MM.1S (cell line): ENCODE data around the gene CRYBB2.

ENCODE experiments used
- DNase-seq: peaks from one replicate; pipeline ENCODE4 v3.0.0-alpha.2; 2015
- H2AFZ ChIP-seq: fragments of 300-600 bp; sonication (generic); 2 replicates; pipeline ENCODE4 v1.6.0; 2016; ENCODE audit warnings: antibody characterized with exemption, low read length
- H3F3A ChIP-seq: fragments of 300-600 bp; sonication (generic); 2 replicates; pipeline ENCODE4 v1.6.1; 2016; ENCODE audit warnings: mild to moderate bottlenecking, antibody characterized with exemption, low read length, moderate library complexity, mixed read lengths; ENCODE audit not compliant: insufficient read depth
- H3K27ac ChIP-seq: fragments of 300-600 bp; sonication (generic); 2 replicates; pipeline ENCODE4 v1.5.1; 2016; ENCODE audit warnings: mild to moderate bottlenecking, low read length
- H3K27me3 ChIP-seq: fragments of 300-600 bp; sonication (generic); replicated peaks from 2 replicates; pipeline ENCODE4 v1.6.0; 2016; ENCODE audit warnings: low read length; ENCODE audit not compliant: insufficient read depth
- H3K36me3 ChIP-seq: fragments of 300-600 bp; sonication (generic); replicated peaks from 2 replicates; pipeline ENCODE4 v1.6.1; 2016; ENCODE audit warnings: mild to moderate bottlenecking, low read length, mixed read lengths; ENCODE audit not compliant: insufficient read depth
- H3K4me1 ChIP-seq: fragments of 300-600 bp; sonication (generic); 2 replicates; pipeline ENCODE4 v1.6.1; 2016; ENCODE audit warnings: low read length, mixed read lengths
- H3K4me2 ChIP-seq: fragments of 300-600 bp; sonication (generic); 2 replicates; pipeline ENCODE4 v1.6.0; 2016; ENCODE audit warnings: low read depth, low read length
- H3K4me3 ChIP-seq: fragments of 300-600 bp; sonication (generic); 2 replicates; pipeline ENCODE4 v1.5.1; 2016; ENCODE audit warnings: low read length, mixed read lengths
- H3K79me2 ChIP-seq: fragments of 300-600 bp; sonication (generic); 2 replicates; pipeline ENCODE4 v1.6.1; 2016; ENCODE audit warnings: mixed run types, low read length, mixed read lengths
- H3K9ac ChIP-seq: fragments of 300-600 bp; sonication (generic); 2 replicates; pipeline ENCODE4 v1.6.1; 2016; ENCODE audit warnings: low read length, mixed read lengths
- H3K9me2 ChIP-seq: fragments of 300-600 bp; sonication (generic); replicated peaks from 2 replicates; pipeline ENCODE4 v1.6.1; 2016; ENCODE audit warnings: mild to moderate bottlenecking, low read length, mixed read lengths; ENCODE audit not compliant: insufficient read depth
- H3K9me3 ChIP-seq: fragments of 300-600 bp; sonication (generic); replicated peaks from 2 replicates; pipeline ENCODE4 v1.6.1; 2016; ENCODE audit warnings: mild to moderate bottlenecking, low read length, mixed read lengths; ENCODE audit not compliant: insufficient read depth
- H4K20me1 ChIP-seq: fragments of 300-600 bp; sonication (generic); 2 replicates; pipeline ENCODE4 v1.6.1; 2016; ENCODE audit warnings: mild to moderate bottlenecking, low read length, moderate library complexity, mixed read lengths; ENCODE audit not compliant: insufficient read depth
- CTCF ChIP-seq: fragments of 300-600 bp; sonication (generic); IDR thresholded peaks from 2 replicates; pipeline ENCODE4 v1.5.1; 2016; ENCODE audit warnings: antibody characterized with exemption, low read length, mixed read lengths
- EZH2 ChIP-seq: fragments of 300-600 bp; sonication (generic); optimal IDR thresholded peaks from 2 replicates; pipeline ENCODE3; 2017; ENCODE audit warnings: low read depth, mild to moderate bottlenecking, antibody characterized with exemption, low read length, mixed read lengths
- EZH2phosphoT487 ChIP-seq: fragments of 300-600 bp; sonication (generic); IDR thresholded peaks from 2 replicates; pipeline ENCODE4 v1.6.1; 2018; ENCODE audit warnings: antibody characterized with exemption, low read length

CRYBB2 gene

GRCh38 chr22:25200967-25201366 is 18.5 kb upstream of the CRYBB2 start:
- H3K4me3 ChIP-seq = no peak overlapping the region
- H3K9me3 ChIP-seq = no peaks in the 10 kb centered on the region
- no peak for DNase-seq
- H4K20me1 ChIP-seq = no peaks in the 10 kb centered on the region
- H3K36me3 ChIP-seq = no peaks in the 10 kb centered on the region
- no peak overlapping the region for H2AFZ ChIP-seq
- no peaks in the 10 kb centered on the region for H3K9me2 ChIP-seq
- no peak overlapping the region for H3K27ac ChIP-seq
- H3K4me2 ChIP-seq = no peak overlapping the region
- H3K79me2 ChIP-seq = no peaks in the 10 kb centered on the region
- H3F3A ChIP-seq = no peaks in the 10 kb centered on the region
- TF ChIP-seq CTCF (no peak), EZH2phosphoT487 (no peak), EZH2 (no peak)
- H3K4me1 ChIP-seq = no peaks in the 10 kb centered on the region
- H3K9ac ChIP-seq = no peak overlapping the region
- peaks cover 60% of the 10 kb centered on the region for H3K27me3 ChIP-seq

DNA sequence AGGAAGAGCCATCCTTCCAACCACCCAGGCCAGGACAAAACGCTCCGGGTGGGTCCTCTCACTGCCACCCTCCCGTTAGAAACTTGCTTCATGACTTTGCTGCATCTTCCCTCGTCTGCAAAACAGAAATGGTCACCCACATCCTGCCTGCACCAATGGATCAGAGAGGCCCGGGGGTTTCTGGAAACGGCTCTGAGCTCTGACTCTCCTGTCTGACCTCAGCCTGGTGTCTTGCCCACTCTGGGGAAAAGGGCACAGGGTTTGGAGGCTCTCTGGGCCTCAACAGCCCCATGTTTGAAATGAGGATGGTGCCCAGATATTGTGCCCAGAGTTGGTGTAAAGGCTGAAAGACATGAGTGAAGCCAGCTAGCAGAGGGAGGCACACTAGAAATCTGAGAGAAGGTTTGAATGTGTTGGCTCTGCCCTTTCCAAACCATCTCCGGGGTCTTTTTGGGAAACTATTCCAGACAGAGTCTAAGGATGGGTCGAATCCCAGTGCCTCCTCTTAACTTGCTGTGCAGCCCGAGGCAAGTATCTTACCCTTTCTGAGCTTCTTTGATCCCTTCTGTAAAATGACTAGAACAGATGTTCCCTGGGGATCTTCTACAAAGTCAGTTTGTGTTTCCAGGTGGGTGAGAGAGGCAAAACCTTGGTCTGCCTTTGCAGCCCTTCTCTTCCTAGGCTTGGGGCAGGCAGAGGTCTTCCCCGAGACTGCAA is 17.7 kb upstream of the CRYBB2 start:
- no peaks in the 10 kb centered on the region for H3K9me3 ChIP-seq
- H2AFZ ChIP-seq = no peak overlapping the region
- no peaks in the 10 kb centered on the region for H3K79me2 ChIP-seq
- no peak overlapping the region for H3K4me3 ChIP-seq
- TF ChIP-seq EZH2phosphoT487 (no peak), EZH2 (no peak), CTCF (no peak)
- DNase-seq = no peak
- H3K4me2 ChIP-seq = no peak overlapping the region
- H3K9me2 ChIP-seq = no peaks in the 10 kb centered on the region
- no peaks in the 10 kb centered on the region for H3K36me3 ChIP-seq
- H3K27me3 ChIP-seq = peaks cover 66% of the 10 kb centered on the region
- H3F3A ChIP-seq = no peaks in the 10 kb centered on the region
- no peaks in the 10 kb centered on the region for H4K20me1 ChIP-seq
- H3K9ac ChIP-seq = no peak overlapping the region
- no peak overlapping the region for H3K27ac ChIP-seq
- no peaks in the 10 kb centered on the region for H3K4me1 ChIP-seq

DNA sequence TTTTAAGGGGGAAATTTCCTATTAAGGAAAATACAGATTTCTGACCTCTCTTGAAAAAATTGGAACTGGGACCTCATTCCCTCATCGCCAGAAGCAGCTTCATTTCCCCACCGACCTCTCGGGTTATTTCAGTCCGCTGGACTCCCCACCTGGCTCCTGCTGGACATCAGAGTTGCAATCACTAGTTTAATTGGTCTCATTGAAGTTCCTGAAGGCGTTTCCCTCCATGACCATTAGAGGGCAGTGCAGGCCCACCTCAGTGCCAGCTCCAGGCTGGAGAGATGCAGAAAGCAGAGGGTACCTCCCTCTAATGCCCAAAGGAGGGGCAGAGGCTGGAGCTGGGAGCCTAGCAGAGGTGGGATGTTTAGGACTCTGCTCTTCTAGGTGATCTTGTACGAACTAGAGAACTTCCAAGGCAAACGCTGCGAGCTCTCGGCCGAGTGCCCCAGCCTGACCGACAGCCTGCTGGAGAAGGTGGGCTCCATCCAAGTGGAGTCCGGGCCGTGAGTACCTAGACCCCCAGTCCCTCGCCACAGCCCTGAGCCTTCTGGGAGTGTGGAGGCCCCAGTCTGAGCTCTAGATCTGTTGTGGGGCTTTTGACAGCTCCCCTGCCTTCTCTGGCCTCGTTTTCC is 17.0 kb upstream of the CRYBB2 start:
- Histone ChIP-seq H3K4me3 (no peak overlapping the region), H2AFZ (no peak overlapping the region), H3F3A (no peaks in the 10 kb centered on the region), H3K27ac (no peak overlapping the region), H3K27me3 (peaks cover 72% of the 10 kb centered on the region), H3K79me2 (no peaks in the 10 kb centered on the region), H3K4me1 (no peaks in the 10 kb centered on the region), H3K4me2 (no peak overlapping the region), H3K9me3 (no peaks in the 10 kb centered on the region), H4K20me1 (no peaks in the 10 kb centered on the region), H3K9me2 (no peaks in the 10 kb centered on the region), H3K36me3 (no peaks in the 10 kb centered on the region), H3K9ac (no peak overlapping the region)
- peak; percentile 50 for DNase-seq
- TF ChIP-seq EZH2phosphoT487 (no peak), CTCF (peak; percentile 87), EZH2 (no peak)
